ENCODE measurements around the gene CRLF3. TPM values are rescaled to one million over a fixed set of nuclear protein-coding genes. Genes with fewer than 3 reads are reported as not detected.
"Not testable (repeated sequence)": the region's sequence is repeated elsewhere in the genome, so short reads cannot be mapped to it uniquely, and the experiment has no call there.

CRLF3 gene
- total and polyA plus RNA-seq, 10 of the 15 experiments (the other 5 are each of a cell fraction or from before 2014, with no cell fraction given): 10.0 to 39.2 (median 26.7) TPM

- H3K79me2 ChIP-seq (ENCODE audit: control insufficient read depth, insufficient read depth, low read length); H3K4me1 ChIP-seq (ENCODE audit: control insufficient read depth, insufficient read depth, low read length); H3K27ac ChIP-seq (ENCODE audit: control insufficient read depth, insufficient read depth); H3K27me3 ChIP-seq (replicated peaks in 1 of 2; ENCODE audit: control insufficient read depth in 2 of 2, insufficient read depth in 2 of 2, low read length in 1 of 2); H2AFZ ChIP-seq (ENCODE audit: control insufficient read depth, low read depth, low read length); in situ Hi-C loops (cut with MboI); RAD21 ChIA-PET (ENCODE audit: unreplicated experiment); CTCF ChIA-PET; H4K20me1 ChIP-seq (ENCODE audit: control insufficient read depth, insufficient read depth); H3K4me3 ChIP-seq; H3K9me3 ChIP-seq (replicated peaks; ENCODE audit: control insufficient read depth, insufficient read depth, low read length); BruUV-seq (replicated peaks); H3K9ac ChIP-seq (ENCODE audit: control insufficient read depth, insufficient read depth, low read length); intact Hi-C loops (cut with micrococcal nuclease; ENCODE audit: unreplicated experiment); DNase-seq (ENCODE audit: low read depth, low spot score); ATAC-seq; FAIRE-seq; SMC1A ChIA-PET (ENCODE audit: uncharacterized antibody, unreplicated experiment); POLR2A ChIA-PET; H3K4me2 ChIP-seq (ENCODE audit: control insufficient read depth, insufficient read depth); H3K36me3 ChIP-seq (ENCODE audit: control insufficient read depth in 2 of 2, insufficient read depth in 2 of 2, low read length in 1 of 2): not testable (repeated sequence)
- WGBS (ENCODE audit: insufficient coverage, insufficient replicate concordance, low lambda C conversion rate, missing lambda C conversion rate): 93% methylated on average over 14 of the region's 14 CpGs
Observed at GRCh38 chr17:30767641-30768404, 56.7 kb downstream of the CRLF3 start.

GRCh38 chr17:30761060-30761459 lies 63.4 kb downstream of the CRLF3 start:
- Histone ChIP-seq H2AFZ (ENCODE audit: control insufficient read depth, low read depth, low read length) (no peak overlapping the region), H3K4me2 (ENCODE audit: control insufficient read depth, insufficient read depth) (no peak overlapping the region), H3K27me3 (replicated peaks in 1 of 2; ENCODE audit: control insufficient read depth in 2 of 2, insufficient read depth in 2 of 2, low read length in 1 of 2) (no peaks in the 10 kb centered on the region), H3K79me2 (ENCODE audit: control insufficient read depth, insufficient read depth, low read length) (no peaks in the 10 kb centered on the region), H3K9me3 (replicated peaks; ENCODE audit: control insufficient read depth, insufficient read depth, low read length) (no peaks in the 10 kb centered on the region), H4K20me1 (ENCODE audit: control insufficient read depth, insufficient read depth) (no peaks in the 10 kb centered on the region), H3K4me3 (no peak overlapping the region), H3K27ac (ENCODE audit: control insufficient read depth, insufficient read depth) (no peak overlapping the region), H3K36me3 (ENCODE audit: control insufficient read depth in 2 of 2, insufficient read depth in 2 of 2, low read length in 1 of 2) (peaks cover 4 to 7% of the 10 kb centered on the region in 2 experiments; a peak in 3 of 4 replicates), H3K4me1 (ENCODE audit: control insufficient read depth, insufficient read depth, low read length) (no peaks in the 10 kb centered on the region), H3K9ac (ENCODE audit: control insufficient read depth, insufficient read depth, low read length) (no peak overlapping the region)
- ChIA-PET CTCF (interaction anchor here (0.6 kb wide), 1 partner anchor 1080 kb away, joined by 3 read pairs; no protein-coding TSS in a partner anchor), RAD21 (ENCODE audit: unreplicated experiment) (no interaction called here), POLR2A (interaction anchor here (0.6 to 0.7 kb wide), 2 partner anchors 31 to 122 kb away, joined by 4 to 6 read pairs; no protein-coding TSS in a partner anchor), SMC1A (ENCODE audit: uncharacterized antibody, unreplicated experiment) (no interaction called here)
- intact Hi-C loops (cut with micrococcal nuclease; ENCODE audit: unreplicated experiment): no loop called here
- BruUV-seq (replicated peaks): no TSS peak
- in situ Hi-C loops (cut with MboI): no loop called here
- FAIRE-seq (no peak), ATAC-seq (no peak), DNase-seq (ENCODE audit: low read depth, low spot score) (no peak)
- TF ChIP-seq USF2 (IDR thresholded peaks at IDR 0.05; ENCODE audit: borderline replicate concordance, low read depth, low read length): no peak
- no peak for TF ChIP-seq TBL1XR1 (IDR thresholded peaks at IDR 0.05; ENCODE audit: low read depth, low read length)
- no peak for TF ChIP-seq CUX1 (IDR thresholded peaks at IDR 0.05; ENCODE audit: insufficient replicate concordance, low read depth, low read length)
- no peak for TF ChIP-seq ZNF592 (IDR thresholded peaks at IDR 0.05)
- no peak for TF ChIP-seq FOXM1 (IDR thresholded peaks at IDR 0.05; ENCODE audit: low read depth, low read length)

Measured in GM12878 (cell line).